ENCODE measurements around the gene PLA2G2F.

GRCh38 chr1:20120796-20121195, 18.3 kb upstream of the PLA2G2F start:
- TF ChIP-seq CTCF (IDR thresholded peaks at IDR 0.05) (no peak), POLR2A (IDR thresholded peaks at IDR 0.05) (no peak)

Data from right lobe of liver (tissue), 4 donors.